Caco-2 (cell line): Measurements from ENCODE around the gene SMG9. TPM values are rescaled to one million over a fixed set of nuclear protein-coding genes. Genes with fewer than 3 reads are reported as not detected.

ENCODE experiments used
- BruUV-seq: library from RNA; stranded (reverse); fragments of 400-500 nt; replicated peaks from 2 replicates; lab custom pipeline; 2021; lab: Mats Ljungman, UMichigan
- CTCF ChIA-PET: fragments of 300-600 bp; sonication (Branson Sonifier 250); formaldehyde crosslinking; loops from one replicate; lab custom pipeline; 2022; ENCODE audit warnings: antibody characterized with exemption; lab: Charles Lee
- POLR2A ChIA-PET: fragments of 300-600 bp; sonication (Branson Sonifier 250); formaldehyde crosslinking; loops from one replicate; lab custom pipeline; 2022; ENCODE audit warnings: antibody characterized with exemption; lab: Charles Lee
- DNase-seq, 2 experiments: peaks; one replicate each; pipeline versions ENCODE4 v3.0.0 to v3.0.0-alpha.2; 2020 to 2022
- H3K27me3 ChIP-seq: replicated peaks from 2 replicates; pipeline ENCODE4 v1.6.0; 2011; ENCODE audit warnings: low read length; ENCODE audit not compliant: control insufficient read depth, insufficient read depth
- H3K36me3 ChIP-seq: 2 replicates; pipeline ENCODE4 v1.5.1; 2011; ENCODE audit warnings: low read length; ENCODE audit not compliant: control insufficient read depth, insufficient read depth
- H3K4me1 ChIP-seq: fragments of 250-450 bp; sonication (Bioruptor Pico); 2 replicates; pipeline ENCODE4 v1.5.1; 2020; ENCODE audit warnings: mild to moderate bottlenecking
- H3K4me3 ChIP-seq: 2 replicates; pipeline ENCODE4 v1.5.1; 2011; ENCODE audit warnings: low read depth, mild to moderate bottlenecking, control low read depth, low read length
- H3K9me3 ChIP-seq: fragments of 250-450 bp; sonication (Bioruptor Pico); 2 replicates; pipeline ENCODE4 v1.5.1; 2020; ENCODE audit warnings: mild to moderate bottlenecking, moderate library complexity
- H3K27ac Mint-ChIP-seq: one replicate; pipeline ENCODE4 v1.8.0; 2022; ENCODE audit warnings: mixed read lengths; ENCODE audit not compliant: unreplicated experiment
- H3K27me3 Mint-ChIP-seq: one replicate; pipeline ENCODE4 v1.8.0; 2022; ENCODE audit warnings: mixed read lengths; ENCODE audit not compliant: insufficient read depth, unreplicated experiment
- H3K36me3 Mint-ChIP-seq: one replicate; pipeline ENCODE4 v1.8.0; 2022; ENCODE audit warnings: mild to moderate bottlenecking, mixed read lengths; ENCODE audit not compliant: insufficient read depth, unreplicated experiment
- H3K4me1 Mint-ChIP-seq: one replicate; pipeline ENCODE4 v1.8.0; 2022; ENCODE audit warnings: low read depth, mixed read lengths; ENCODE audit not compliant: unreplicated experiment
- H3K4me3 Mint-ChIP-seq: one replicate; pipeline ENCODE4 v1.8.0; 2022; ENCODE audit warnings: mild to moderate bottlenecking, moderate library complexity, mixed read lengths; ENCODE audit not compliant: unreplicated experiment
- H3K9me3 Mint-ChIP-seq: one replicate; pipeline ENCODE4 v1.8.0; 2022; ENCODE audit warnings: mixed read lengths; ENCODE audit not compliant: unreplicated experiment
- intact Hi-C: fragments of 100-400 bp; cut with micrococcal nuclease; formaldehyde crosslinking; loops from one replicate; pipeline ENCODE4 v1.10.0; 2022; ENCODE audit not compliant: unreplicated experiment
- total RNA-seq: library from RNA; stranded (reverse); gene quantifications from 2 replicates; pipeline ENCODE4 v1.2.3, GENCODE V29; 2022
- TF ChIP-seq, protein P1 (sequence below), 2 experiments: fragments of 200-600 bp in 1 of 2; IDR thresholded peaks; 1 replicate in 1 of 2; 2 replicates in 1 of 2; pipeline versions ENCODE4 v1.5.1 to v1.8.0; 2011 to 2022; ENCODE audit warnings: antibody characterized with exemption in 1 of 2, control low read depth in 1 of 2, inconsistent platforms in 1 of 2, low read depth in 1 of 2, low read length in 1 of 2, mild to moderate bottlenecking in 1 of 2, moderate library complexity in 1 of 2; ENCODE audit not compliant: insufficient read depth in 1 of 2, severe bottlenecking in 1 of 2, unreplicated experiment in 1 of 2

Gene SMG9
- total RNA-seq, 1 experiment from 2014 or later, result 87.6 TPM

DNA sequence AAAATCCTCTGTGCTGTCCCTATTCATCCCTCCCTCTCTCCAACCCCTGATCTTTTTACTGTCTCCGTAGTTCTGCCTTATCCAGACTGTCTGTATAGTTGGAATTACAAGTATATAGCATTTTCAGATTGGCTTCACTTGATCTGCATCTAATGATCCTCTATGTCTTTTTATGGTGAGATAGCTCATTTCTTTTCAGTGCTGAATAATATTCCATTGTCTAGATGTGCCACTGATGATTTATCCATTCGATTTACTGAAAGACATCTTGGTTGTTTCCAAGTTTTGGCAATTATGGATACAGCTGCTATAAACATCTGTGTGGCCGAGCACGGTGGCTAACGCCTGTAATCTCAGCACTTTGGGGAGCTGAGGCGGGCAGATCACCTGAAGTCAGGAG lies 19.7 kb downstream of the SMG9 start:
- peaks cover 4% of the 10 kb centered on the region for H3K4me1 Mint-ChIP-seq
- no peaks in the 10 kb centered on the region for H3K9me3 ChIP-seq
- BruUV-seq, result no TSS peak
- no peaks in the 10 kb centered on the region for H3K27me3 ChIP-seq
- CTCF ChIA-PET, result no interaction called here
- H3K9me3 Mint-ChIP-seq, result no peaks in the 10 kb centered on the region
- no peaks in the 10 kb centered on the region for H3K27me3 Mint-ChIP-seq
- H3K4me3 ChIP-seq, result no peak overlapping the region
- H3K4me1 ChIP-seq, result peaks cover 7% of the 10 kb centered on the region
- intact Hi-C loops, result no loop called here
- DNase-seq, result no peak
- no peak overlapping the region for H3K4me3 Mint-ChIP-seq
- H3K27ac Mint-ChIP-seq, result no peak overlapping the region
- H3K36me3 ChIP-seq, result peaks cover 11% of the 10 kb centered on the region
- TF ChIP-seq, protein P1, sequence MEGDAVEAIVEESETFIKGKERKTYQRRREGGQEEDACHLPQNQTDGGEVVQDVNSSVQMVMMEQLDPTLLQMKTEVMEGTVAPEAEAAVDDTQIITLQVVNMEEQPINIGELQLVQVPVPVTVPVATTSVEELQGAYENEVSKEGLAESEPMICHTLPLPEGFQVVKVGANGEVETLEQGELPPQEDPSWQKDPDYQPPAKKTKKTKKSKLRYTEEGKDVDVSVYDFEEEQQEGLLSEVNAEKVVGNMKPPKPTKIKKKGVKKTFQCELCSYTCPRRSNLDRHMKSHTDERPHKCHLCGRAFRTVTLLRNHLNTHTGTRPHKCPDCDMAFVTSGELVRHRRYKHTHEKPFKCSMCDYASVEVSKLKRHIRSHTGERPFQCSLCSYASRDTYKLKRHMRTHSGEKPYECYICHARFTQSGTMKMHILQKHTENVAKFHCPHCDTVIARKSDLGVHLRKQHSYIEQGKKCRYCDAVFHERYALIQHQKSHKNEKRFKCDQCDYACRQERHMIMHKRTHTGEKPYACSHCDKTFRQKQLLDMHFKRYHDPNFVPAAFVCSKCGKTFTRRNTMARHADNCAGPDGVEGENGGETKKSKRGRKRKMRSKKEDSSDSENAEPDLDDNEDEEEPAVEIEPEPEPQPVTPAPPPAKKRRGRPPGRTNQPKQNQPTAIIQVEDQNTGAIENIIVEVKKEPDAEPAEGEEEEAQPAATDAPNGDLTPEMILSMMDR (IDR thresholded peaks at IDR 0.05; ENCODE audit: insufficient read depth in 1 of 2, low read depth in 1 of 2, low read length in 1 of 2, severe bottlenecking in 1 of 2, unreplicated experiment in 1 of 2), result no peak
- peaks cover 68% of the 10 kb centered on the region for H3K36me3 Mint-ChIP-seq
- POLR2A ChIA-PET, result no interaction called here

DNA sequence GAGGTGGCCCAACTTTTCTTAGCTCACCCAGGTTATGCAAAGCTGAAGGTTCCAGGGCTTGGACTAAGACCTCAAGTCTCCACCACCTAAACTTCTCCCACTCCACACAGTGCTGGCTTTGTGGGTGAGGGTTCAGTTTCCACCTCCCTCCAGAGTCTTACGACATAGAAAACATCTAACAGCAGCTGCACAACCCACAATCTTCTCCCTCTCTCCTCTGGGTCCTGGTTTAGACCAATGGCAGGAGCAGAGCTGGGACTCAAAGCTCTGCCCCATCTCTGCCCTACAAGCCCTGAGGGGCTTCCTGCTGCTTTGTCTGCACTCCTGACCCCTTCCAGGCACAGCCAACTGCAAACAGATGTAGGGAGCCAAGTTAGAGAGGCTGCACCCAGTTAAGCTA lies 22.9 kb downstream of the SMG9 start:
- H3K9me3 ChIP-seq, result no peaks in the 10 kb centered on the region
- CTCF ChIA-PET, result no interaction called here
- Mint-ChIP-seq H3K9me3 (no peaks in the 10 kb centered on the region), H3K27me3 (no peaks in the 10 kb centered on the region), H3K36me3 (peaks cover 53% of the 10 kb centered on the region), H3K4me1 (no peaks in the 10 kb centered on the region), H3K4me3 (no peak overlapping the region), H3K27ac (no peak overlapping the region)
- H3K27me3 ChIP-seq, result no peaks in the 10 kb centered on the region
- DNase-seq, result no peak
- peaks cover 3% of the 10 kb centered on the region for H3K36me3 ChIP-seq
- no peaks in the 10 kb centered on the region for H3K4me1 ChIP-seq
- H3K4me3 ChIP-seq, result no peak overlapping the region
- POLR2A ChIA-PET, result no interaction called here
- intact Hi-C loops, result no loop called here
- BruUV-seq, result no TSS peak
- TF ChIP-seq, protein P1 (IDR thresholded peaks at IDR 0.05; ENCODE audit: insufficient read depth in 1 of 2, low read depth in 1 of 2, low read length in 1 of 2, severe bottlenecking in 1 of 2, unreplicated experiment in 1 of 2), result no peak

DNA sequence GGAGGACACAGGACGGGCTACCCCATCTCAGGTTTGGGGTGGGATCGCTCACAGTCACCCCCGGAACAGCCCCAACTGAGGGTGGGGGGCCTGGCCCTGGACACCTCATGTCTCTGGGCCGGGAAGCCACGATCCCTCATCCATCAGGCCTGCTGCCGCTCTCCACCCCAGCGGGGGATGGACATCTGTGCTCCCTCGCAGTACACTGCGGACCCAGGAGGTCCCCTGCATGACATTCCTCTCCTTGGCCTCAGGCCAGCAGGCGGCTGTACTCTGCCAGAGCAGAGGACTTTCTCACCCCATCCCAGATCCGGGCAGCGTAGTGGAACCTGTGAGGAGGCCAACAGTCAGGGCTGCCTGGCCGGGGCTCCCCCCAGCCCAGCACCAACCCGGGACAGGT lies 23.4 kb downstream of the SMG9 start:
- Mint-ChIP-seq H3K4me3 (no peak overlapping the region), H3K27ac (no peak overlapping the region), H3K4me1 (no peaks in the 10 kb centered on the region), H3K36me3 (peaks cover 48% of the 10 kb centered on the region), H3K27me3 (no peaks in the 10 kb centered on the region), H3K9me3 (no peaks in the 10 kb centered on the region)
- H3K36me3 ChIP-seq, result peaks cover 3% of the 10 kb centered on the region
- no peaks in the 10 kb centered on the region for H3K9me3 ChIP-seq
- TSS peak; percentile 25 for BruUV-seq
- DNase-seq, result no peak
- TF ChIP-seq, protein P1 (IDR thresholded peaks at IDR 0.05; ENCODE audit: insufficient read depth in 1 of 2, low read depth in 1 of 2, low read length in 1 of 2, severe bottlenecking in 1 of 2, unreplicated experiment in 1 of 2), result no peak
- CTCF ChIA-PET, result no interaction called here
- no peaks in the 10 kb centered on the region for H3K4me1 ChIP-seq
- no peaks in the 10 kb centered on the region for H3K27me3 ChIP-seq
- H3K4me3 ChIP-seq, result no peak overlapping the region
- POLR2A ChIA-PET, result no interaction called here
- intact Hi-C loops, result no loop called here
